Parathyroid adenoma (tissue), 2 donors: ENCODE results near the gene PXN.

Experiments used
- H2AFZ ChIP-seq: fragments of 300-600 bp; sonication (generic); one replicate; pipeline ENCODE4 v1.7.0; 2017; ENCODE audit warnings: antibody characterized with exemption, mild to moderate bottlenecking
- H3K27ac ChIP-seq: fragments of 300-600 bp; sonication (generic); one replicate; pipeline ENCODE4 v1.7.0; 2017
- H3K27me3 ChIP-seq: fragments of 300-600 bp; sonication (generic); one replicate; pipeline ENCODE4 v1.7.0; 2017; ENCODE audit warnings: low read length; ENCODE audit not compliant: control insufficient read depth, insufficient read depth
- H3K36me3 ChIP-seq: fragments of 300-600 bp; sonication (generic); one replicate; pipeline ENCODE4 v1.7.0; 2017; ENCODE audit warnings: low read length; ENCODE audit not compliant: control insufficient read depth, insufficient read depth
- H3K4me1 ChIP-seq: fragments of 300-600 bp; sonication (generic); one replicate; pipeline ENCODE4 v1.7.0; 2017; ENCODE audit warnings: control low read depth
- H3K4me2 ChIP-seq: fragments of 300-600 bp; sonication (generic); one replicate; pipeline ENCODE4 v1.7.0; 2017; ENCODE audit warnings: low read length
- H3K4me3 ChIP-seq: fragments of 300-600 bp; sonication (generic); one replicate; pipeline ENCODE4 v1.7.0; 2017; ENCODE audit warnings: low read depth, low read length
- H3K79me2 ChIP-seq: fragments of 300-600 bp; sonication (generic); one replicate; pipeline ENCODE4 v1.7.0; 2017; ENCODE audit warnings: control low read depth
- H3K9ac ChIP-seq: fragments of 300-600 bp; sonication (generic); one replicate; pipeline ENCODE4 v1.7.0; 2017; ENCODE audit warnings: mild to moderate bottlenecking
- H3K9me3 ChIP-seq: fragments of 300-600 bp; sonication (generic); one replicate; pipeline ENCODE4 v1.7.0; 2017; ENCODE audit warnings: low read length; ENCODE audit not compliant: control insufficient read depth
- CTCF ChIP-seq: fragments of 300-600 bp; sonication (generic); IDR thresholded peaks from one replicate; pipeline ENCODE4 v1.7.0; 2017; ENCODE audit warnings: antibody characterized with exemption, mild to moderate bottlenecking
- donor health status: primary hyperparathyroidism.

Gene PXN

GRCh38 chr12:120235369-120236323, 29.9 kb downstream of the PXN start:
- H3K9me3 ChIP-seq, result no peaks in the 10 kb centered on the region
- no peak for TF ChIP-seq CTCF

GRCh38 chr12:120234643-120235368, 30.7 kb downstream of the PXN start:
- no peaks in the 10 kb centered on the region for H3K9me3 ChIP-seq
- no peak overlapping the region for H3K9ac ChIP-seq
- H3K4me2 ChIP-seq, result peak overlapping the region; percentile 66
- no peaks in the 10 kb centered on the region for H3K36me3 ChIP-seq
- peak overlapping the region; percentile 5 for H2AFZ ChIP-seq
- peaks cover 49% of the 10 kb centered on the region for H3K79me2 ChIP-seq
- peak; percentile 62 for TF ChIP-seq CTCF
- peak overlapping the region; percentile 23 for H3K4me3 ChIP-seq
- H3K27ac ChIP-seq, result peak overlapping the region; percentile 81
- H3K27me3 ChIP-seq, result no peaks in the 10 kb centered on the region
- peaks cover 57% of the 10 kb centered on the region for H3K4me1 ChIP-seq

More at GRCh38 chr12:120235369-120236323, 29.9 kb downstream of the PXN start:
- Histone ChIP-seq H3K4me2 (peak overlapping the region; percentile 66), H3K79me2 (peaks cover 52% of the 10 kb centered on the region), H3K36me3 (no peaks in the 10 kb centered on the region), H3K4me1 (peaks cover 57% of the 10 kb centered on the region), H2AFZ (no peak overlapping the region), H3K9ac (no peak overlapping the region), H3K27me3 (no peaks in the 10 kb centered on the region), H3K4me3 (peak overlapping the region; percentile 23), H3K27ac (peak overlapping the region; percentile 81)

- peaks cover 68% of the 10 kb centered on the region for H3K4me1 ChIP-seq
- H3K79me2 ChIP-seq, result peaks cover 32% of the 10 kb centered on the region
- H3K9ac ChIP-seq, result no peak overlapping the region
- H3K9me3 ChIP-seq, result no peaks in the 10 kb centered on the region
- TF ChIP-seq CTCF, result no peak
- peak overlapping the region; percentile 5 for H3K4me2 ChIP-seq
- no peak overlapping the region for H2AFZ ChIP-seq
- H3K27ac ChIP-seq, result peak overlapping the region; percentile 97
- H3K4me3 ChIP-seq, result no peak overlapping the region
- H3K27me3 ChIP-seq, result no peaks in the 10 kb centered on the region
- no peaks in the 10 kb centered on the region for H3K36me3 ChIP-seq
Observed at GRCh38 chr12:120231316-120232011, 34.1 kb downstream of the PXN start.

GRCh38 chr12:120230974-120231315, 34.6 kb downstream of the PXN start:
- Histone ChIP-seq H3K79me2 (peaks cover 33% of the 10 kb centered on the region), H3K27ac (peak overlapping the region; percentile 97), H3K4me2 (peak overlapping the region; percentile 5), H3K27me3 (no peaks in the 10 kb centered on the region), H3K9me3 (no peaks in the 10 kb centered on the region), H3K4me1 (peaks cover 65% of the 10 kb centered on the region), H3K4me3 (no peak overlapping the region), H3K36me3 (no peaks in the 10 kb centered on the region), H3K9ac (no peak overlapping the region), H2AFZ (no peak overlapping the region)
- no peak for TF ChIP-seq CTCF
